NAMALWA (cell line): ENCODE results near the gene SLC25A51.
"Not testable (repeated sequence)": the region's sequence is repeated elsewhere in the genome, so short reads cannot be mapped to it uniquely, and the experiment has no call there.

Experiments used
- DNase-seq: peaks from one replicate; pipeline ENCODE4 v3.0.0-alpha.2; 2015; ENCODE audit warnings: low spot score

The SLC25A51 gene

DNA sequence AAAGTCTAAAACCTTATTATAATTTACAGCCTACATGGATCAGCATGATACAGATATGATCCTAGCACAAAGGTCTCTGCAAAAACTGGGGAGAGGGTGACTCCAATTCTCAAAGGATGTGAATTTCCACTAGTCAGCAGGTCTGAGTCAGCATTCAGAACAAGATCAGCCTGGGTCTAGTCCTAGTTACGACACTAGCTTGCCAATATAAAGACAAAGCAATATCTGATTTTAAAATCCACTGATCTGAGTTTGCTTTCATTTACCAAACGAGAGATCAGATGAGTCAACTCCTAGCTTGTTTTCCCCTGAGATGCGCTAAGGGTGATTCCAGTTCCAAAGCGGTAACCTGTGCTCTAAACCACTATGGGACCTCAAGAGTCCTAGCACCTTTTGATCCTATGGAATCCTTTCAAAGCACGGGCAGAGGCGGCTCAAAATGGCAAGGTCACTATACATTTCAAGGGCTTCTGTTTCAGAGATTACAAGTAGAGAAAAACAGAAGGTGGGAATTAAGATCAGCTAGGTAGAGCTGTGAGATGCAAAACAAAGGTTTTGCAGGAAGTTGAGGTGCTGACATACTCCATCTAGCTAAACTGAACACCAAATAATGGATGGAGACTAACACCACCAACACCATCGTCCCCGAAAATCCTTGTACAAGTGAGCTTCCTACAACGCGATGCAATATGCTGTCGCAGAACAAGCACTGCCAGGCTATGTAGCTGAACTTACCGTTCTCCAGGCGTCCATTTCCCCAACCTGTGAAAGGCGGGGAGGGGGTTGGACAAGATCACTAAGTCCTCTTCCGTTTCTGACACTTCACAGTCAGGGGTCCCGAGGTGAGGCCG is 906 bp downstream of the SLC25A51 start:
- DNase-seq, result peak; percentile 61

DNA sequence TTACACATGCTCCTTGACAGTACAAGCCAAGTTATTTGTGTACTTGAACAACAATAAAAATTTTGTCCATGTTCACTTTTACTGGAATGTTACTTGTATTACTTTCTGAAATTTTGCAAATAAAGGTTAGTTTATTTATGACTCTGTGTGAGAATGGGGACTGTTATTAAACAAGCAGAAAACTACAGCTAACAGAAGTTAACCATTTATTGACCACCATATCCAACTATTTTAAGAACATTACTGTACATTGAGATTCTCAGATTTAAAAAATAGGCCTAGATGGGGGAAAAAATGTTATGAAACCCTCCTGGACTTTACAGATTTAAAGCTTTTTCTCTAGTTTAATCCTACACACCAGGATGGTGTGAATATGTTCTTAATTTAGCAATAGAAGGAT is 1.8 kb downstream of the SLC25A51 start:
- DNase-seq, result no peak

DNA sequence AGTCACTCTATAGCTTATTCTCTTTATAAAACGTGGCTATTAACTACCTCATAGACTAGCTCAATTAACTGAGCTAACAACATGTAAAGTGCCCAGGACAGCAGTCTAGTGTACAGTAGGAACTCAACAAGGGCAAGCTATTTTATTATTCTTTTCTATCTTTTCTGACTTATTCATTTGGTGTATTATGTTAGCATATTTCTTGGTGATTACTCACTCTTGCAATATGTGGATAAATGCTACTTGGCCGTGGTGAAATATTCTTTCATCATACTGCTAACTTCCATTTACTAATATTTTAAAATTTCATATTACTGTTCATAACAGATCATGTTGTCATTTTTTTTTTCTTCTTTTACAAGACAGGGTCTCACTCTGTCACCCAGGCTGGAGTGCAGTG is 4.9 kb downstream of the SLC25A51 start:
- DNase-seq, result no peak

DNA sequence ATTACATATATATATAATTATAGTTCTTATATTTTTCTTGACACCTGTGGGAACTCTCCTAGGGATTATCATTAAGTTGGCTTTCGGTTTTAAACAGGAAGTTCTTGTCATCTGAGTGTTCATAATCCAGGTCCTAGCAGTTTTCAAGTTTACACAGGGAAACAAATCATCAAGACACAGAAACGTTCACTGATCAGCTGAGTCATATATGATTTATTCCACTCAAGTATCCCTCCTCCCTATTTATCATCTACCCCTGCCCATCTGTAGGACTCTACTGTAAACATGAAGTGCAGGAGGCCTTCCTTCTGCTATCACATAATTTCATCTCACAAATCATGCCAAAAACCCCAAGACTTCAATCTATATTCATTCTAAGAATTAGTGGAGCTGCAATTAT is 6.3 kb downstream of the SLC25A51 start:
- DNase-seq, result no peak

DNA sequence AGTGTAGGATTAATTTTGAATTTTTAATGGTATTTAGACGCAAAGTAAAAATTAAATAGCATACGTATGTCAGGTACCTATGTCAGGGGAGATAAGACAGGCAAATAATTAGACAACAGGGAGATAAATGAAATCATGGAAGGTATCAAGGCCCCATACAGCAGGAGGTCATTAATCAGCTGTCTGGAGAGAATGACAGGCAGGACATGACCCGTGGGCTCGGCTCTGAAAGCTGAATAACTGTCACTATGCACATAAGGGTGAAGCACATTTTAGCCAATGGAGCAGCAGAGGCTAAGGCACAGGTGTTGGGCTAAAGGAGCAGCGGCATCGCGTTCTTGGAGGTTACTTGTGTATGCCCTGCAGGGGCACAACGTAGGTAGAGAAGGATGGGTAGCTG is 11.9 kb downstream of the SLC25A51 start:
- no peak for DNase-seq

DNA sequence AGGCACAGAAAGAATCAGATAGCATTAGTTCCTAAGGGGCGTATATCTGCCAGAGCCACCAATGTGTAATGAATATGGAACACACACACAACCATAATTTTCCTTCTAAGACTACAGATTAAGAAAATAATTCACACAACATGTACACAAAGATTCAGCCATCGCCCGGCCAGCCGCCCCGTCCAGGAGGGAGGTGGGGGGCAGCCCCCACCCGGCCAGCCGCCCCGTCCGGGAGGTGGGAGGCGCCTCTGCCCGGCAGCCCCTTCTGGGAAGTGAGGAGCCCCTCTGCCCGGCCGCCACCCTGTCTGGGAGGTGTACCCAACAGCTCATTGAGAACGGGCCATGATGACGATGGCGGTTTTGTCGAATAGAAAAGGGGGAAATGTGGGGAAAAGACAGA is 12.9 kb downstream of the SLC25A51 start:
- not testable (repeated sequence) for DNase-seq

DNA sequence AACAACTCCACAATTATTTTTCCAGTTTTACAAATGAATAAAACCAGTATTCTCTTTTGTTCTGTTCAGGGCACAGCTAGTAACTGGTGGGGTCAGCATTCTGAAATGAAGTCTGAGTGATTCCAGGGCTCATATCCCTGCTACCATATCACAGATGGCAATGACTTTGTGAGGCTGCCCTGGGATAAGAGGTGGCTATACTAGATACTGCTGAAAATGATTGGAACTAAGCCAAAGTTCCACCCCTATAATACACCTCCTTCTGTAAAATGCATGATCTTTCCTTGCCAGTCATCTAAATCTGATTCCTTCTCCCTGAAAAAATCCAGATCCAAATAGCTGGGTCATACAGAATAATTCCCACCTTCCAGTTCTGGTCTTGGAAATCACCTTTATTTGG is 14.4 kb downstream of the SLC25A51 start:
- no peak for DNase-seq

DNA sequence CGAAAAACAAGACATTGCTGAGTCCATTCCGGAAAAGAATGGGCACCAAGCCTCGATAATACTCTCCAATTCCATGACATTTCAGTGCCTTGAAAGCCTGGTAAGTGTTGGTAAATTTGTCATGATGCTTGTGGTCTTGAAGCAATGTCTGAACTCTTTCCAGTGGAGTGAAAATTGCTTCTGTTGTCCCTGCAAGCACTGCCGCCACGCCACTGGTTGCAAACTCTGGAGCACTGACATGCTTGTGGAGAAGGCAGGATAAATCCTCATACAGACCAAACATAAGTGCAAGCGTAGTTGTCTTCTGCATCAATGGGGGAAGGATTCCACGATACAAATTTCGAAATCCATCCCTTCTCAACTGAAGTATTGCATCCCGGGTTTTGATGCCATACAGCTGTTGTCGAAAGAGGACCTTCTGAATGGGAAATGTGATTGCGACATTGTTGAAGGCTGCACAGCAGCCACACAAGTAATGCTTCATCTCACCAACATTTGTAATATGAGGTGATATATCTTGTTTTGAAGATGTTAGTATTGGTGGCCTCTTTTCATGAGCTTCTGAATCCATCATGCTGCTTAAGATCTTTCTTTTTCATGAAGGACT is 15.8 kb downstream of the SLC25A51 start:
- DNase-seq, result not testable (repeated sequence)

DNA sequence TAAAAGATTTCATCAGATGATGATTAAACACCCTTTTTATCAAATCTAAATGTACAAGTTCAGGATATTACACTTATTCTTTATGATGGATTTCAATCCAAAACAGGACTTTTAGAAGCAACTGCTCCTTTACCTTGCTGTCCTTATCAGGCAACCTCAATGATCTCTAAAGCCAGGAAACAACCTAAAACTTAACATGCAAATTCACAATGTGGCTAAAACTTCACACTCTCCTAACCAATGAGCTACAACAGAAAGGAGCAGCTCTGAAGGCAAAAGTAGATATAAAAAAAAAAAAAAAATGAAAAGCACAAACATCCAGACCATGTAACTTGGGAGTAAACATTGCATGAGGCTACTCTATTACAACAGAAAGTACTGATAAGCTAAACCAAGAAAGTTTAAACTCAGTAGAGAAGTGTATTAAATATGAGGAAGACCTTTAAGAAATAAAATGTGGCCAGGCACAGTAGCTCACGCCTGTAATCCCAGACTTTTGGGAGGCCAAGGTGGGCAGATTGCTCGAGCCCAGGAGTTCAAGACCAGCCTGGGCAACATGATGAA is 22.9 kb downstream of the SLC25A51 start:
- no peak for DNase-seq

DNA sequence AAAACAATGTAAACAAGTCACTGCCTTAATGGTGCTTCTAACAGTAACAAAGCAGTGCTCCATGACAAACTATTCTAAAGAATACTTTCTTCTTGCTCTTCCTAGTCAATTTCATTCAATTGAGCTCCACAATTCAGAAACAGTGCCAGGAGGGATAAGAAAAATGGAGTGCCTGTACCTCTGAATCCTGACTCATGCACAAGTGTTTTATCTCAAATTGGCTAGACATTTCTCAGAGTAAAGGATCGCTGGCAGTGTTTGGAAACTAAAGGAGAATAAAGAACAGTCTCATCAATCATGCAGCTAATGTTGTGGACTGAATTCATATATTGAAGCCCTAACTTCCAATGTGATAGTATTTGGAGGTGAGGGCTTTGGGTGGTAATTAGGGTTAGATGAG is 27.6 kb downstream of the SLC25A51 start:
- DNase-seq, result no peak

DNA sequence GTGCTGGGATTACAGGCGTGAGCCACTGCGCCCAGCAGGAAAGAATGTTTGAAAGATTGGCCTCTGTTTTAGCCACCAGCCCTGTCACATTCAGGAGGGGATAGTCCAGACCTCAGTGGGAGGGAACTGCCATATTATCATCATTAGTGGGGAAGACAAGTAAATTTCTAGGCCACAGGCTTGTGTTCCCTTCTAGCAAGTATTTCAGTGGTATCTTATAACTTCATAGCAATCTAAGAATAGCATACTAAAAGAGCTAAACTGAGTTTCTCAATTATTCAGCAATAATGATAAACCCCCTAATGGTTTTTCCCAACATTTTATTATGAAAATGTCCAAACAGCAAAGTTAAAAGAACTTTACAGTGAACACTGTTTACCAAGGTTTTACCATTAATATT is 30.0 kb downstream of the SLC25A51 start:
- no peak for DNase-seq

DNA sequence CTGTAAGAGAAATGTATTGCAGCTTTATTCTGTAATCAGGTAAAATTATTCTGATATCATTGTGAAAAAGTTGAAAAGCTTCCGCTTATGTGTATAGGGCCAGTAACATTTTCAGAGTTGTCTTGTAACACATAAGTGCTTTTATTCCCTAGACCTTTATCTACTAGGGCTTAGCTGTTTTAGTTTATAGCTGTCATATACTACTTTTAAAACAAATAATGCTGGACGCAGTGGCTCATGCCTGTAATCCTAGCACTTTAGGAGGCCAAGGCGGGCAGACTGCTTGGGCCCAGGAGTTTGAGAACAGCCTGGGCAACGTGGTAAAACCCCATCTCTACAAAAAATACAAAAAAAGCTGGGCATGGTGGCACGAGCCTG is 33.1 kb downstream of the SLC25A51 start:
- DNase-seq, result no peak

DNA sequence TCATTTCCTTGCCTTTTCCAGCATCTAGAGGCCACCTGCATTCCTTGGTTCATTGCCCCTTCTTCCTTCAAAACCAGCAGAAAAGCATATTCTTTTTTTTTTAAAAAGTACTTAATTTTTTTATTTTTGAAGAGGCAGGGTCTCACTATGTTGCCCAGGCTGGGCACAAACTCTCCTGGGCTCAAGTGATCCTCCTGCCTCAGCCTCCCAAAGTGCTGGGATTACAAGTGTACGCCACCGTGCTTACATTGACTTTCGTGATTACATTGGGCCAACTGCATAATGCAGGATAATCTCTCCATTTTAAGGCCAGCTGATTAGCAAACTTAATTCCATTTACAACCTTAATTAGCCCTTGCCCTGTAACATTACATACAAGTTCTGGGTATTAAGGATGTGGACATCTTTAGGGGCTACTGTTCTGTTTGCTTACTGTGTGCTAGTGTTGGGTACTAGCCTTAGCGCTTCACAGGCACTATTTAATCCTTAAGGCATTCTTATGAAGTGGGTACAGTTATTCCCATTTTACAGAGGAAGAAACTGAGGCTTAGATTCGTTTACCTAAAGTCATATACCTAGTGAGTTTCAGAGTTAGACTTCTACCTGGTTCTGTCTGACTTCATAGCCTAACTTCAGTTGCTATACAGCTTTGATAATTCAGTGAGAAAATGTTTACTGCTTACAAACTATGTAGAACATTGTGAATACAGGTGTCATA is 33.7 kb downstream of the SLC25A51 start:
- DNase-seq, result no peak

DNA sequence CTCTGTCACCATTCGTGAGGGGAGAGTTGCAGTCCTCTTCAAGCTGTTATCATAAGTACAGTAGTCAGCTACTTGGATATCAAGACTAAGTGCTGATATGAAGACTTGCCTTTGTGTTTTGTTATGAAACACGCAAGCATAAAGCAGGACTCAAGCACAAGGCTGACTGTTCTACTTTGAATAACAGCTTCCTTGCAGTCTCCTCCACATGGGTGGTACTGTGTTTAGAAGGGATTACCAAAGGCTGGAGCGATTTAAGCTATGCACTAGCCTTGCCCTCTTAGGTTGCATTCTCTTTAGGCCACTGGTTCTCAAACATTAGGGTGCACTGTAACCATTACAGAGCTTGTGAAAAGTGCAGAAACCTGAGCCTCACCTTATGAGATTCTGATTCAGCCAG is 41.4 kb downstream of the SLC25A51 start:
- no peak for DNase-seq

DNA sequence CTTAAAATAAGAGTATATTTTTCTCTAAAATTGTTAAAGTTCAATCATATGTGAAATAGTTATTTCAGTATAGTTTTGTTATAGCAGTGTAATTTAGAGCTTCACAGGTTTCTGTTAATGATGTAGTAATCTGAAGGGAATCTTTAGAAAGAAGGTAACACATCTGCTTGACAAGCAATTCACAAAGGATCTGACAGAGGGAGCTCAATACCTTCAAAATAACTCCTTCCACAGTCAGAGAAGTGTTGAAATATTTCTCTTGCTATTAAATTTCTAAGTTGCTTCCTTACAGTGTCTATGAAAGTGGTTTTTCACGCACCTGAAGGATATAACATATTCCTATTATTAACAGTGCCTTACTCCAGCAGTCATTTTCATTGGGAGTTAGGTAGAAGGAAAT is 44.9 kb downstream of the SLC25A51 start:
- DNase-seq, result peak; percentile 23

DNA sequence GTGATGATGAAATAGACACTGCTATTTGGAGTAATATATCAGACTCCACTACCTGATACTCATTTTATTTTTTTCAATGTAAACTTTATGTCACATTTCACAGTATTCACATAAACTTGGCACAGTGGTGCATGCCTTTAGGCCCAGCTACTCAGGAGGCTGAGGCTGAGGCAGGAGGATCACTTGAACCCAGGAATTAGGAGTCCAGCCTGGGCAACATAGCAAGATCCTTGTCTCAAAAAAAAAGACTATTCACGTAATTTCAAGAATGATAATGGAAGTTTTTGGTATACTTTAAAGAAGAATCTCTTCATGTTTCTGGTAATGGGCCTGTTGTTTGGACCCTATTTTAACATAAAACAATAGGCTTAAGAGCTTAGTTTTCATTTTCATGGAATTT is 47.4 kb downstream of the SLC25A51 start:
- no peak for DNase-seq

DNA sequence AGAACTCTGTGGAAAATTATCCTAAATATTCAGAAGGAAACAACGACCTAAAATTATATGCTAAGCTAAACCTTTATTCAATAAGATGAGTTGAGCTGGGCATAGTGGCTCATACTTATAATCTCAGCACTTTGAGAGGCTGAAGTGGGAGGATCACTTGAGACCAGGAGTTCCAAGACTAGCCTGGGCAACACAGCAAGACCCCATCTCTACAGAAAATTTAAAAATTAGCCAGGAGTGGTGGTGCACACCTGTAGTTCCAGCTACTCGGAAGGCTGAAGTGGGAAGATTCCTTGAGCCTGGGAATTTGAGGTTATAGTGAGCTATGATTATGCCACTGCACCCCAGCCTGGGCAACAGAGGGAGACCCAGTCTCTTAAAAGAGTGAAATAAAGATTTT is 51.7 kb downstream of the SLC25A51 start:
- DNase-seq, result no peak

DNA sequence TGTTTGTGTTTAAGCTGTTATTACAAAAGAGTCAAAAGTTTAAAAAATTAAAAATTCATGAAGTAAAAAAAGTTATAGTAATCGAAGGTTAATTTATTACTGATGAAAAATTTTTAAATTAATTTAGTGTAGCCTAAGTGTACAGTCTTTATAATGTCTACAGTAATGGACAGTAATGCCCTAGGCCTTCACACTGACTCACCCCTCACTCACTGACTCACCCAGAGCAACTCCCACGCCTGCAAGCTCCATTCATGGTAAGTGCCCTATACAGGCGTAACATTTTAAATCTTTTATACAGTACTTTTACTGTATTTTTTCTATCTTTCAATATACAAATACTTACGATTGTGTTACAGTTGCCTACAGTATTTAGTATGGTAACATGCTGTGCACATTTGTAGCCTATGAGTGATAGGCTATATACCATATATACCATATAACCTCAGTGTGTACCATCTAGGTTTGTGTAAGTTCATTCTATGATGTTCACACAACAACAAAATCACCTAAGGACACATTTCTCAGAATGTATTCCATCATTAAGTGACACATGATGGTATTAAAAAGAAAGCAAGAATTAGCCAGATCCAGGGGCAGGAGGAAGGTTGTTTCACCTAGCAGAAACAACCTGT is 63.2 kb downstream of the SLC25A51 start:
- DNase-seq, result no peak

DNA sequence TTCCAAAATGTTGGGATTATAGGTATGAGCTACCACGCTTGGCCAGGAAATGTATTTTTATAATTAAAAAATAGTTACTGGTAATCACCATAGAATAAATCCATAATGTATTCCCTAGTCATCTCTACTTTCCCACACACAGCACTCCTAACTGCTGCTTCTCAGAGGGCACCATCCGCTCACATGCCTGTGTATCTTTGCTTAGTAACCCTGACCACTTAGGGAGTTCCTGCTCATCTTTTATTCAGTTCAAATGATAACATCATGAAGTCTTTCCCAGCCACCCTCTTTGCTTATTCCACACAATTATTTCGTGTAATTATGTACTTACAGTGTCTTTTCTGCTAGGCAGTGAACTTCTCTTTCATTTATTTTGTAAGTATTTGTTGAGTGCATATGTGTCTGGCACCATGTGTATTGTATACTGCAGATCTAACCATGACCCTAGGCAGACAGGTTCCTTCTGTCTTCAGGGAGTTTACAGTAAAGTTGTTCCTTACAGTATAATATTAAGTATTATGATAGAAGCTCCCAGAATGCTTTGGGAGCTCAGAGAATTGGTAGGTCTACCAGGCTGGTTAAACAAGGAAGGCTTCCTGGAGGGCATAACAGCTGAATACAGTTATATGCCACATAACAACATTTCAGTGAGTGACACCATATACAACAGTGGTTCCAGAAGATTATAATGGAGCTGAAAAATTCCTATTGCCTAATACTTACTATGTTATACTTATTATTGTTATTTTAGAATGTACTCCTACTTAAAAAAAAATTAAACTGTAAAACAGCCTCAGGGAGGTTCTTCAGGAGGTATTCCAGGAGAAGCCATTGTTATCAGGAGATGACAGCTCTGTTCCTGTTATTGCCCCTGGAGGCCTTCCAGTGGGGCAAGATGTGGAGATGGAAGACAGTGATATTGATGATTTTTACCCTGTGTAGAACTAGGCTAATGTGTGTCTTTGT is 64.1 kb downstream of the SLC25A51 start:
- no peak for DNase-seq
